BJ (cell line): Measurements from ENCODE around the gene SMURF1. TPM values are rescaled to one million over a fixed set of nuclear protein-coding genes. Genes with fewer than 3 reads are reported as not detected.

ENCODE experiments used
- CTCF ChIA-PET: fragments of 350-600 bp; formaldehyde crosslinking; extraction: SDS; loops from one replicate; lab custom pipeline; 2021; ENCODE audit warnings: antibody characterized with exemption, inconsistent platforms; lab: Yijun Ruan, JAX
- POLR2A ChIA-PET: fragments of 300-600 bp; sonication (Branson Sonifier 250); formaldehyde crosslinking; extraction: SDS; loops from one replicate; lab custom pipeline; 2021; ENCODE audit warnings: antibody characterized with exemption; lab: Charles Lee
- DNase-seq: peaks from one replicate; pipeline ENCODE4 v3.0.0-alpha.2; 2011; ENCODE audit warnings: low read depth
- H3K27me3 ChIP-seq: 2 replicates; pipeline ENCODE4 v1.6.0; 2011; ENCODE audit warnings: low read length; ENCODE audit not compliant: control insufficient read depth, insufficient read depth
- H3K36me3 ChIP-seq: 2 replicates; pipeline ENCODE4 v1.5.1; 2011; ENCODE audit warnings: low read length; ENCODE audit not compliant: control insufficient read depth, insufficient read depth
- H3K4me3 ChIP-seq: 2 replicates; pipeline ENCODE4 v1.5.1; 2011; ENCODE audit warnings: low read depth, mild to moderate bottlenecking, control low read depth, low read length
- polyA plus RNA-seq: library from polyadenylated mRNA; depleted of rRNA; stranded (reverse); fragments of >200 nt; gene quantifications from 2 replicates; pipeline ENCODE4 v1.2.3, GENCODE V29; 2011
- TF ChIP-seq, protein P1 (sequence below): IDR thresholded peaks from 2 replicates; pipeline ENCODE4 v1.5.1; 2011; ENCODE audit warnings: low read depth, mild to moderate bottlenecking, control low read depth, inconsistent platforms, low read length, moderate library complexity; ENCODE audit not compliant: insufficient read depth

SMURF1 gene
- polyA plus RNA-seq, 1 experiment: 15.4 TPM

DNA sequence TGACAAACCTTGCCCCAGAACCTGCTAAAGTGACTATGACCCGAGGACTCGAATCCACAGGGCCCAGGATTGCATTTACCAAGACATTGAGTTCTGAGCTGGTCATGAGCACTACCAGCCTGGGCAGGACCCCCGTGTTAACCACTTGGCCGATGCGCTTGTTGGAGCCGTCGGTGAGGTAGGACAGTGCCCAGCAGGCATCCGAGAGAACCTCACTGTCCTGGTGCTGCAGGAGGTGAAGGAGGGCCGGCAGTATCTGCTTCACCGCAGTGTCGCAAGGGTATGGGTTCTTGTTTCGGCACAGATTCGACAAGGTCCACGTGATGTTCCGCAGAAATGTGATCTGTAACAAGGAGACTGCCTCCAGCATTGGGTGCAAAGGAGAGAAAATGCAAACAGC is 44.3 kb upstream of the SMURF1 start:
- no peak for DNase-seq
- Histone ChIP-seq H3K4me3 (no peak overlapping the region), H3K27me3 (no peaks in the 10 kb centered on the region), H3K36me3 (no peaks in the 10 kb centered on the region)
- TF ChIP-seq, protein P1, sequence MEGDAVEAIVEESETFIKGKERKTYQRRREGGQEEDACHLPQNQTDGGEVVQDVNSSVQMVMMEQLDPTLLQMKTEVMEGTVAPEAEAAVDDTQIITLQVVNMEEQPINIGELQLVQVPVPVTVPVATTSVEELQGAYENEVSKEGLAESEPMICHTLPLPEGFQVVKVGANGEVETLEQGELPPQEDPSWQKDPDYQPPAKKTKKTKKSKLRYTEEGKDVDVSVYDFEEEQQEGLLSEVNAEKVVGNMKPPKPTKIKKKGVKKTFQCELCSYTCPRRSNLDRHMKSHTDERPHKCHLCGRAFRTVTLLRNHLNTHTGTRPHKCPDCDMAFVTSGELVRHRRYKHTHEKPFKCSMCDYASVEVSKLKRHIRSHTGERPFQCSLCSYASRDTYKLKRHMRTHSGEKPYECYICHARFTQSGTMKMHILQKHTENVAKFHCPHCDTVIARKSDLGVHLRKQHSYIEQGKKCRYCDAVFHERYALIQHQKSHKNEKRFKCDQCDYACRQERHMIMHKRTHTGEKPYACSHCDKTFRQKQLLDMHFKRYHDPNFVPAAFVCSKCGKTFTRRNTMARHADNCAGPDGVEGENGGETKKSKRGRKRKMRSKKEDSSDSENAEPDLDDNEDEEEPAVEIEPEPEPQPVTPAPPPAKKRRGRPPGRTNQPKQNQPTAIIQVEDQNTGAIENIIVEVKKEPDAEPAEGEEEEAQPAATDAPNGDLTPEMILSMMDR: no peak
- ChIA-PET POLR2A (no interaction called here), CTCF (no interaction called here)

DNA sequence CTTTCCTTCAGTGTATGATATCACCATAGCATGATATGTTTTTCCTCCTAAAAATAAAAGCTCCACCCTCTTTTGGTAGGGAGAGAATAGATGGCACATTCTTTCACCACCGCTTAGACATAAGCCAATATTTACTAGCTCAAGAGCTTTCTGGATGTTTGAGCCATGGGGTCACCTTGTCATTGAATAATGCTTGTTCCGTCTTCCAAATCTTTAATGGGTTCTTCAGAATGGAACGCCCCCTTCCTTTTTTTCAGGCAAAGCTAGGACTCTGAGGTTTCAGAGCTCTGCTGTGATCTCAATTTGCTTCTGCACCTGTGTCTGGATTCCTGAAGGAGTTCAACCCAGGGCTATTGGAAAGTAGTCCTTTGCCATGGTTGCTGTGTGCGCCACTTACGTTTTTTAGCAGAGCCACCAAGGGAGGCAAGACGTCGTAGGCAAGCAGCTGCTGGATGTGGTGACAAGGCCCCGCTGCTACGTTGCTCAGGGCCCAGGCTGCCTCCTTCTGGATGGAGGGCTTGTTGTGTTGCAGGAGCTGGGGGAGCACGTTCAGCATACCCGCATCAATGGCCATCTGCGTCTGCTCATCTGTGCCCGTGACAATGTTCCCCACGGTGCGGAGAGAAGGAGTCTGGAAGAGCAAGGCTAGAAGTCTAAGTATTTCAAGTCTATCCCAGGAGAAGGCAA is 40.8 kb upstream of the SMURF1 start:
- Histone ChIP-seq H3K4me3 (no peak overlapping the region), H3K27me3 (peaks cover 3% of the 10 kb centered on the region; the same call in 1 of the 2 replicates), H3K36me3 (no peaks in the 10 kb centered on the region)
- ChIA-PET POLR2A (no interaction called here), CTCF (no interaction called here)
- no peak for DNase-seq
- TF ChIP-seq, protein P1: no peak

DNA sequence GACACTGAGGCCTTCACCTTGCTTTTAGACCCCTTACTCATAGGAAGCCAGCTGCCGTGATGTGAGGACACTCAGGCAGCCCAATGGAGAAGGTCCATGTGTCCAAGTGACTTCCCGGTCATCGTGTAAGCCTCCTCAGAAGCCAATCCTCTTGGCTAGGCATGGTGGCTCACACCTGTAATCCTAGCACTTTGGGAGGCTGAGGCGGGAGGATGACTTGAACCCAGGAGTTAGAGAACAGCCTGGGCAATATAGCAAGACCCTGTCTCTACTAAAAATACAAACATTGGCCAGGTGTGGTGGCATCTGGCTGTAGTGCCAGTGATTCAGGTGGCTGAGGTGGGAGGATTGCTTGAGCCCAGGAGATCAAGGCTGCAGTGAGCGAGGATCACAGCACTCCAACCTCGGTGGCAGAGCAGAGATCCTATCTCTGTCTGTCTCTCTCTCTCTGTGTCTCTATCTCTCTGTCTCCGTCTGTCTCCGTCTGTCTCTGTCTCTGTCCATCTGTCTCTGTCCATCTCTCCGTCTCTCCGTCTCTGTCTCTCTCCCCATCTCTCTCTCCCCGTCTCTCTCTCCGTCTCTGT is 36.3 kb upstream of the SMURF1 start:
- TF ChIP-seq, protein P1: no peak
- DNase-seq: no peak
- no peaks in the 10 kb centered on the region for H3K36me3 ChIP-seq
- no peak overlapping the region for H3K4me3 ChIP-seq
- CTCF ChIA-PET: no interaction called here
- peaks cover 3% of the 10 kb centered on the region; the same call in 1 of the 2 replicates for H3K27me3 ChIP-seq
- POLR2A ChIA-PET: no interaction called here

DNA sequence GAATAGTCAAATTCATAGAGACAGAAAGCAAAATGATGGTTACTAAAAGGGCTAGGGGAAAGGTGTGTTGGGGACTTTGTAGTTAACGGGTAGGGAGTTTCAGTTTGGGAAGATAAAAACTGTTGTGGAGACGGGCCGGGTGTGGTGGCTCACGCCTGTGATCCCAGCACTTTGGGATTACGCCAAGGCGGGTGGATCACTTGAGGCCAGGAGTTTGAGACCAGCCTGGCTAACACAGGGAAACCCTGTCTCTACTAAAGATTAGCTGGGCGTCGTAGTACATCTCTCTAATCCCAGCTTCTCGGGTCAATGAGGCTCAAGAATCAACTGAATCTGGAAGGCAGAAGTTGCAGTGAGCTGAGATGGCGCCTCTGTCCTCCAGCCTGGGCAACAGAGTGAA is 33.3 kb upstream of the SMURF1 start:
- no peak for DNase-seq
- ChIA-PET POLR2A (interaction anchor here (0.6 kb wide), 1 partner anchor 13 kb away, joined by 3 read pairs; no protein-coding TSS in a partner anchor), CTCF (no interaction called here)
- Histone ChIP-seq H3K27me3 (peaks cover 9% of the 10 kb centered on the region; the same call in 1 of the 2 replicates), H3K4me3 (no peak overlapping the region), H3K36me3 (no peaks in the 10 kb centered on the region)
- TF ChIP-seq, protein P1: no peak

DNA sequence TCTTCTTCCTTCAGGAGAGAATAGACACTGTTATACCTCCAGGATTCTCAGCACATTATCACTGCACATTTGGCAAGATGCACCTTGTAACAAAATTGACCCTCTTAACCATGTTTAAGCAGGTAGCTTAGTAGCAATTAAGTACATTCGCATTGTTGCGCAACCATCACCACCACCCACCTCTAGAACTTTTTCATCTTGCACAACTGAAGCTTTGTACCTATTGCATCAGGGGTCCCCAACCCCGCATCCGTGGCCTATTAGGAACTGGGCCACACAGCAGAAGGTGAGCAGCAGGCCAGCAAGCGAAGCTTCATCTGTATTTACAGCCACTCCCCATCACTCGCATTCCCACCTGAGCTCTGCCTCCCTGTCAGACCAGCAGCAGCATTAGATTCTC is 29.9 kb upstream of the SMURF1 start:
- TF ChIP-seq, protein P1: no peak
- no peak overlapping the region for H3K4me3 ChIP-seq
- ChIA-PET CTCF (no interaction called here), POLR2A (no interaction called here)
- no peak for DNase-seq
- H3K27me3 ChIP-seq: peaks cover 6% of the 10 kb centered on the region; the same call in 1 of the 2 replicates
- no peaks in the 10 kb centered on the region for H3K36me3 ChIP-seq
